Measurements from ENCODE around the gene ZNF316. TPM values are rescaled to one million over a fixed set of nuclear protein-coding genes. Genes with fewer than 3 reads are reported as not detected.

Gene ZNF316
- 16.1 and 30.9 TPM in 2 replicates for total RNA-seq

DNA sequence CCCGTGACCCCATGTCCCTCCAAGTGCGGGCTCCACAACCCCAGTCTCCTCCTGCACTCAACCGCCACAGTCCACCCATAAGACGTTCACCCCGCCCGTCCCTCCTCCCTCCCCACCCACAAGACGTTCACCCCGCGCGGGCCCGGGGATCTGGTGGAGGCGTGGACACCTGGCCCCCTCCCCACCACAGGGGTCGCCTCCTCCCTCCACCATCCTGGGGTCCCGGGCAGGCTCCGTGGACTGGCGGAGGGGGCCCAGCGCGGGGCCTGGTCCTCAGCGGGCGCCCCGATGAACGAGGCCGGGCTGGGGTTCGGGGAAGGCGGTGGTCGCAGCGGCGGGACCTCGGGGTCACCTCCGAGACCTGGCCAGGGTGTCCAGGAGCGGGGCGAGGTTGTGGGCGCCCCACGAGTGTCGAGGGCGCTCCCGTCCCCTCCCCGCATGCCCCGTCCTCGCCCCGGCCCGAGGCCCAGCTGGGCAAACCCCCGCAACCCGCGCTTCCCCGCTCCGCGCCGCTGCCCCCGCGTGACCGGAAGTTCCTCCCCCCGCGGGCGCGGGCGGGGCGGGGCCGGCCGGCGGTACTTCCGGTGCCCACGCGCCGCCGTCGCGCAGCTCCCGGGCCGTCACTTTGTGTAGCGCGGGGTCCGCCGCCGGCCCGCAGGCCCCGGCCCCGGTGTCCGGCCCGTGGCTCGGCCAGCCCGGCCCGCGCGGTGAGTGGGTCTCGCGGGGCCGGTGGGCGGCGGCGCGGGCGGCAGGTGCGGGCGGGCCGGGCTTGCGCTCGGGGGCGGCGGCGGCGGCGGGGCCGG, at the start of gene ZNF316:
Gene ZNF316 (plus strand): TSS at position 578 of the 803 bp plus-strand sequence. CDS start 5,092 bp downstream, outside the sequence.

GRCh38 chr7:6589829-6590644, 47.1 kb upstream of the ZNF316 start, which contains the start of gene INTS15:
TSS of gene INTS15 (plus strand) at chr7:6590021. CDS start at chr7:6590284, 263 bp downstream.

DNA sequence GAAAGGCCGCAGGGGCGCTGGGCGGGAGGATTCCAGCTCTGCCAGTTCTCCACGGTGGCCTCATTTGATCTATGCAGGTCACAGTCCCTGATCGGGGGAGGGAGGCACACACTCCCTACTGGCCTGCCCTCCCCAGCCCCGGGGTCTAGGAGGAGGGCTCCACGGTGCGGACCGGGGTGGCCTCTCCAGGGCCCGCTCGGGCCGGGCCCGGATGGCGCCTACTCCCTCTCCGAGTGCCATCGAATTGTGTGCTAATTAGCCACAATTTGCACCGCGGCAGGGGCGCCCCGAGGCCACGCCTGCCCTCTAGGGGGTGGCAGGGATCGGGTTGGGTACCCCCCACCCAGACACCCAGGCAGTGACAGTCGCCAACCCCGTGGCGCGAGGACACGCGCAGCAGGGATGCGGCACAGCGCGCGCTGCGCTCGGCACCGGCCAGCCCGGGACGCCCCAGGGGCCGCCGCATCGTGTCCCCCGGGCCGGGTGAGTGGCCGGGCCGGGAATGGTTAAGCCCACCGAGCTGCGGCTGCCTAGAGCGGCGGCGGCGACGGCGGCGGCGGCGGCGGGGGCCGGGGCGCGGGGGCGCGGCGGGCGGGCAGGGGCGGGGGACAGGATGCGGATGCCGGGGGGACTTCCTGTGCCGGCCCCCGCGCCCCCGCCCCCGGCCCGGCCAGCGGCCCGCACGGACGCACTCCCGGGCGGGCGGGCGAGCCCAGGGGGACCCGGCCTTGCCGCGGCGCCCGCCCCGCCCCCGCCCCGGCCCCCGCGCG, 22.0 kb upstream of the ZNF316 start, which contains the start of gene ZNF853:
Gene ZNF853 (plus strand): TSS at position 658 of the 770 bp plus-strand sequence. CDS start 565 bp downstream, outside the sequence.

Other genes starting within 250 kb of the ZNF316 start
- 26.3 and 27.3 TPM in 2 replicates for gene DAGLB, start 189.4 kb upstream of the ZNF316 start, total RNA-seq
- gene KDELR2, start 153.2 kb upstream of the ZNF316 start, total RNA-seq = 88.5 and 101 TPM in 2 replicates
- gene GRID2IP, start 85.9 kb upstream of the ZNF316 start, total RNA-seq = under 0.01 and 0.14 TPM in 2 replicates
- 67.0 and 88.3 TPM in 2 replicates for gene ZDHHC4, start 59.9 kb upstream of the ZNF316 start, total RNA-seq
- 9.9 and 12.3 TPM in 2 replicates for gene INTS15, start 47.3 kb upstream of the ZNF316 start, total RNA-seq
- gene ZNF853, start 21.7 kb upstream of the ZNF316 start, total RNA-seq = 0.34 and 0.43 TPM in 2 replicates
- 14.4 and 33.7 TPM in 2 replicates for gene ZNF12, start 69.6 kb downstream of the ZNF316 start, total RNA-seq
- 0.34 and 0.50 TPM in 2 replicates for gene RSPH10B2, start 116.8 kb downstream of the ZNF316 start, total RNA-seq
- 34.5 and 52.6 TPM in 2 replicates for gene CCZ1B, start 189.0 kb downstream of the ZNF316 start, total RNA-seq

All from nasal cavity respiratory epithelium epithelial cell of viscerocranial mucosa (primary cell).